DMS53 treated with DMSO at 0.1 percent for 48 hours (cell line): ENCODE results near the gene ARHGEF4.
"Not testable (repeated sequence)": the region's sequence is repeated elsewhere in the genome, so short reads cannot be mapped to it uniquely, and the experiment has no call there.

ENCODE experiments used
- DNase-seq: peaks from one replicate; lab custom pipeline; 2025; ENCODE audit not compliant: unreplicated experiment; lab: John Stamatoyannopoulos, UW

Gene ARHGEF4

DNA sequence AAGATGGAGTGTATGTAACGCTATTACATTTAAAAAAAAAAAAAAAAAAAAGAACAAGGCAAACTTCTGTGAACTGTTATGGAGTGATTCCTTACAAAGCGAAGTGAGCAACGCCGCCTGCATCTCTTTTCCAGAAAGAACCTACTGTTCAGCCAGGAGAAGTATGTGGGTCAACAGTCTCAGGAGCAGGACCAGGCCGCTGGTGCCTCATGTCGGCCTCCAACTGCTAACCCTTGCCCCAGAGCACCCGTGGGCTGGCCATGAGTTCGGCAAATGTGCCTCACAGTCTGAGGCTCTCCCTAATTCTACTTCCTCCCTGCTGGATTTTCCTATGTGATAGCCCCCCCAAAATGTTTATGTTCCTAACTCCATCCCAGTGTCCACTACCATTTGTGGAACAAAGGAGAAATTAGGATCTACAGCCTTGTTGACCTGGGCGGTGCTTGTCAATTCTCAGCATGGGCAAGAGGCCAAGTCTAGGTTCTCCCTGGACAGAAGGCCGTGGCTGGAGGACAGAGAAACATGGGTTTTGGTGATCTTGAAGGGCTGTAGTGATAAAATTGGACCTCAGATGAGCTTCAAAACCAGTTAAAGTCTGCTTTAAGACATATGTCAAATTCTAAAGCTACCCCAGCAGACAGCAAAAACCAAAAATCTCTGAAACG is 240.6 kb downstream of the ARHGEF4 start:
- DNase-seq: no peak

DNA sequence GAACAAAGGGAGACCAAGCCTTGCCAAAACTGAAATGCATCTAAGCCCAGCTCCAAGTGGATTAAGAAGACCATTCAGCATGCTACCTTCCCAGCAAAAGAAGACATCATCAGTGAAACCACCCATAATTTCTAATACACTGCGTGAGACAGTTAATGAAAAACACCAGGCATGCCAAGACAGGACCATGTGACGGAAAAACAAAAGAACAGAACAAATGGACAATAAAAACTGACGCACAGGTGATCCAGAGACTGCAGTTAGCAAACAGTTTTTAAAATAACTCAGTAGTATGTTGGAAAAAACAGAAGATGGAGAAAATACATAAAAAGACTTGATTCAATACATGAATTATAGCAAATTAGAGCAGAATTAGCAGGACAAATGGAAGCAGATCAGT is 241.3 kb downstream of the ARHGEF4 start:
- no peak for DNase-seq

DNA sequence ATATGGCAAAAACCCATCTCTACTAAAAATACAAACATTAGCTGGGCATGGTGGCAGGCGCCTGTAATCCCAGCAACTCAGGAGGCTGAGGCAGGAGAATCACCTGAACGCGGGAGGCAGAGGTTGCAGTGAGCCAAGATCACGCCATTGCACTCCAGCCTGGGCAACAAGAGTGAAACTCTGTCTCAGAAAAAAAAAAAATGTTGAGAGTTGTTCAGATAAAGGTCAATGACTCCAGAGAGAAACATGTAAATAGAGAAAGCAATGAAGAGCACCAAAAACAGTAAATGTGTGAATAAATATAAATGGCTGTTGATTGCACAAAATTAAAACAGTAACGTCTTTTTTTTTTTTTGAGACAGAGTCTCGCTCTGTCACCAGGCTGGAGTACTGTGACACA is 243.2 kb downstream of the ARHGEF4 start:
- not testable (repeated sequence) for DNase-seq

DNA sequence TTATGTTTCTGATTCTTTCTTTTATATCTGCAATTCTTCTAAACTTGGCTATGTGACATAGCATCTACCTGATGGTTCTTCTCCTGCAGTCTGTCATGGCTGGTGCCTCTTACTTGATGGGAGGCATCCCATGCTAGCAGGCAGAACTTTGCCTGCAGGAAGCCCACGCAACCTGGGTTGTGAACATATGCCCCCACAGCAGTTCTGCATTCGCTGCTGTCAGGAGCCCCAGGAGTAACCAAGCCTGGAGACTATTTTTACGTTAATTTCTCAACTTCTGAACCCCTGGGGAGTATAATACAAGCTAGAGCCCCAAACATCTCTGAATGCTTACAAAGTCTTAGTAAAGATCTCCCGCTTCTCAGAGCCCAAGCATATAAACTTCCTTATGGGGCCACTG is 244.5 kb downstream of the ARHGEF4 start:
- DNase-seq: no peak

DNA sequence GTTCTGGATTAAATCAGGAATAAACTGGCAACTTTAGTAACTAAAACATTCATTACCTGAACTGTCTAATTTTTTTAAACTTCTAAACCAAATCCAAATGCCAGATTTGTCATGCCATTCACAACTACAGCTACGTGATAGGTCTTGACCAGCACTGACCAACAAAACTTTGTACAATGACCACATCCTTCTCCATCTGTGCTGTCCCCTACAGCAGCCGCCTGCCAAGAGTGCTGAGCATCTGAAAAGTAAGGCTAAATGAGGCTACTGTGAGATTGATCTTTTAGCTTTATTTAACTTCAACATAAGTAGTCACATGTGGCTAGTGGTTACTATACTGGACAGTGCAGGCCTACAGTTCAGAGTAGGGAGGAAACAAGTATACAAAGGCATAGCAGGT is 248.9 kb downstream of the ARHGEF4 start:
- no peak for DNase-seq

DNA sequence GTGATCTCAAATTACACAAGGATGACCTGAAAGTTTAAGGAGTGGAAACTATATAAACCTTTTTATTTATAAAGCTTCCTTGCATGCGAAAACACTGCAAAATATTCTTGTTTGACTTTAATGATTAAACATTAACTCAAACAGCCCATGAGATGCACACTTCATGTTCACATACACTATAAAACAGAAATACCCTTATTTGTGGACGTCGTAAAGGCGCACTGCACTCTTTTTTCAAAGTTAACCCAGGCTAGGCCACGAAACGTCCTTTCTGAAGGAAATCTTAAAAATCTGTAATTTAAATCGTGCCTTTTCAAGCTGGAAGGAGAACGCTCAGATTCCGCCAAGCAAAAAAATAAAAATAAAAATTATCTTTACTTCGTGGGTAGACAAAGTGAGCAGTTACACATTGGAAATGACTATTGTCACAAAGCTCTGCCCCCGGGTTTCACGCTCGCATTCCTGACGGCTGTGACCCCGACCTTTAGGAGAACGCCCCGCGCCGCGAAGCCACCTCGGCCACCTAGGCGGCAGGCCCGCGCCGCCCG is 255.8 kb downstream of the ARHGEF4 start:
- no peak for DNase-seq

DNA sequence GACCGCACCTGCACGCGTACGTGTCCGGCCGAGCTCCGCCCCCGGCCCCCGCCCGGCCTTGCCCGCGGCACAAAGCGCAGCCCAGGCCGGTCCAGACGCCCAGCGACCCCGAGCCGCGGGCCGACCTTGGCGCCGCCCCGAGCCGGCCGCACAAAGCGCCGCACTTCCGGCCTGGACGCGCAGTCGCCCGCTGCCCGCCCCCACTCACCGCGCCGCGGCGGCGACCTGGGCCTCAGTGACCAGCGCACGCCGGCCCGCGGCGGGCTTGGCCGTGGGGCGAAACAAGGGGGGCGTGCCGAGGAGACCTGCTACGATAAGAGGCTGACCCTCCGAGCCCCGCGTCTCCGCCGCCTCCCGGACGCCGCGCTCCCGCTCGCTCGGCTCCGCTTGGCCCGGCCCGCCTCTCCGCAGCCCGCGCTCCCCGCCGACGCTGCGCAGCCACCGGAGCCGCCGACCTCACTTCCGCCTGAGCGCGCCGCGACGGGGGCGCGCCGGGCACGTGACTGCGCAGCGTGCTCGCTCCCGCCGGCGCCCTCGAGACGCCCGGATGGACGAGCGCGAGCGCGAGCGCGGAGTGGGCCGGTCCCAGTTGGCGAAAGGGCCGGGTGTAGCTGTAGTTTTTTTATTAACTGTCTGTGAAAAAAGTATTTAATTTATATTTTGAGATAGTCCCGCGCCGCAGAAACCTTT is 256.4 kb downstream of the ARHGEF4 start, which contains the start of gene FAM168B:
Gene FAM168B (minus strand): TSS at position 455 of the 690 bp plus-strand sequence. CDS start 10,814 bp downstream, outside the sequence.
- DNase-seq: no peak

DNA sequence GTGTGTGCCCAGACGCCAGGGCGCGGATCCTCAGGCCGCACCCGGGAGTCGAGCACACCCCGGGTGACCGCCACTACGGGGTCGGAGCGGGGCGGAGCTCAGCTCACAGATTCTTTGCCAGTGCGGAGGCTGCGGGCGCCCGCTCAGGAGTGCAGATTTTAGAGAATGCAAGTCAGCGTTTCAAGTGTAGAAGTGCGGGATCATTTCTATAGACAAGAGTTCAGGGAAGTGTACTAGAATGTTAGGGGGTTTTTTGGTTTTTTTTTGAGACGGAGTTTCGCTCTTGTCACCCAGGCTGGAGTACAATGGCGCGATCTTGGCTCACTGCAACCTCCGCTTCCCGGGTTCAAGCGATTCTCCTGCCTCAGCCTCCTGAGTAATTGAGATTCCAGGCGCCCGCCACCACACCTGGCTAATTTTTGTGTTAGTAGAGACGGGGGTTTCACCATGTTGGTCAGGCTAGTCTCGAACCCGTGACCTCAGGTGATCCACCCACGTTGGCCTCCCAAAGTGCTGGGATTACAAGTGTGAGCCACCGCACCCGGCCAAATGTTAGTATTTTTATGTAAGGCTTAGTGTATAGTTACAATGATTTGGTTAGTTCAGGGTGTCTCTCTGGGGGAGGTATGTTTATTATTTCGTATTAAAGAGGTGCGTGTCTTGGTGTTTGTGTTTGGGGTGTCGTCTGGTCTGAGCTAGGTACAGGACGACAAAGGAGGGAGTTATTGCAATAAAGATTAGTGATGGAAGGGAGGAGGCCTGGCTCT is 257.2 kb downstream of the ARHGEF4 start:
- DNase-seq: no peak

DNA sequence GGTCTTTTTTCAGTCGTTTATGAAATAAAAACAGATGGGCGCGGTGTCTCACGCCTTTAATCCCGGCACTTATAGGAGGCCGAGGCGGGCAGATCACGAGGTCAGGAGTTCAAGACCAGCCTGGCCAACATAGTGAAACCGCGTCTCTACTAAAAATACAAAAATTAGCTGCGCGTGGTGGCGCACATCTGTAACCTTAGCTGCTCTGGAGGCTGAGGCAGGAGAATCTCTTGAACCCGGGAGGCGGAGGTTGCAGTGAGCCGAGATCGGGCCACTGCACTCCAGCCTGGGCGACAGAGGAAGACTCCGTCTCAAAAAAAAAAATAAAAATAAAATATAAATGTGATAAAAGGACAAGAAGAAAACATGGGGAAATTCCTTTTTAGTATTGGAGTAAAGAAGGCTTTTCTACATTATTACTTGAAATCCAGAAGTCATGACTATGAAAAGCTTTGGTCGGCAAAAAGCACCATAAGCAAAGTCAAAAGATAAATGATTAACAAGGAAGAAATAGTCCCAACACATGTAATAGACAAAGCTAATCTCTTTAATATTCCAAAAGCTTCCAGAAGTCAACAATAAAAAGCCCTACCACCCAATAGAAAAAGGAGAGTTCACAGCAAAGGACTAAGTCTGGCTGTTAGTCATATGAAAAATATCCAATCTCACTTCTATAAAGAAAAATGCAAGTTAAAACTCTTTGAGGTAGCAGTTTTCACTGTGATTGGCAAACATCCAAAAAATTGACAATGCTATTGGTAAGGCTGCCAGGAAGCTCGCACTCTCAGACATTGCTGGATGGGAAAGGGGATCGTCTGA is 258.0 kb downstream of the ARHGEF4 start:
- DNase-seq: no peak
